Endothelial cell of umbilical vein (primary cell): ENCODE results near the gene BCL3. TPM values are rescaled to one million over a fixed set of nuclear protein-coding genes. Genes with fewer than 3 reads are reported as not detected.

Experiments used
- BruUV-seq: library from RNA; stranded (reverse); fragments of 400-500 nt; replicated peaks from 2 replicates; lab custom pipeline; 2021; lab: Mats Ljungman, UMichigan
- CTCF ChIA-PET: fragments of 300-600, 350-600 bp; sonication (Branson Sonifier 250); formaldehyde crosslinking; loops from one replicate; lab custom pipeline; 2021; ENCODE audit warnings: antibody characterized with exemption, inconsistent platforms; lab: Charles Lee
- POLR2A ChIA-PET: fragments of 300-600, 350-600 bp; sonication (Branson Sonifier 250); formaldehyde crosslinking; loops from one replicate; lab custom pipeline; 2021; ENCODE audit warnings: antibody characterized with exemption, inconsistent platforms; lab: Charles Lee
- DNase-seq: peaks from one replicate; pipeline ENCODE4 v3.0.0-alpha.2; 2011; ENCODE audit warnings: low read depth, low spot score
- FAIRE-seq: peaks from 2 replicates; lab custom pipeline; 2011; peaks lifted over from hg19 to GRCh38; lab: Jason Lieb, UNC
- H2AFZ ChIP-seq: 2 replicates; pipeline ENCODE4 v1.6.0; 2012; ENCODE audit warnings: low read depth, low read length, control low read depth, inconsistent platforms
- H3K27ac ChIP-seq: 2 replicates; pipeline ENCODE4 v1.5.1; 2011; ENCODE audit warnings: low read depth, mild to moderate bottlenecking, control low read depth, low read length, moderate library complexity; ENCODE audit not compliant: insufficient read depth
- H3K27me3 ChIP-seq, 2 experiments: 2 replicates each; pipeline versions ENCODE4 v1.6.0 to v1.6.1; 2011; ENCODE audit warnings: low read length in 2 of 2, mixed read lengths in 1 of 2; ENCODE audit not compliant: control insufficient read depth in 2 of 2, insufficient read depth in 2 of 2
- H3K36me3 ChIP-seq, 2 experiments: 2 replicates in 1 of 2; 3 replicates in 1 of 2; pipeline ENCODE4 v1.5.1; 2011; ENCODE audit warnings: low read length in 2 of 2, mild to moderate bottlenecking in 1 of 2, moderate library complexity in 1 of 2; ENCODE audit not compliant: control insufficient read depth in 2 of 2, insufficient read depth in 2 of 2; ENCODE audit errors: extremely low read depth in 1 of 2
- H3K4me1 ChIP-seq: 3 replicates; pipeline ENCODE4 v1.5.1; 2011; ENCODE audit warnings: mild to moderate bottlenecking, low read length; ENCODE audit not compliant: control insufficient read depth, insufficient read depth; ENCODE audit errors: extremely low read depth
- H3K4me2 ChIP-seq: 2 replicates; pipeline ENCODE4 v1.6.1; 2011; ENCODE audit warnings: low read length, control low read depth, mixed read lengths; ENCODE audit not compliant: insufficient read depth
- H3K4me3 ChIP-seq, 3 experiments: fragments of 200-600 bp in 1 of 3; sonication (generic), shearing (Covaris generic) in 1 of 3; replicated peaks in 1 of 3; 2 replicates each; pipeline ENCODE4 v1.5.1; 2011 to 2016; ENCODE audit warnings: control low read depth in 3 of 3, low read length in 3 of 3, mild to moderate bottlenecking in 2 of 3, inconsistent platforms in 1 of 3, low read depth in 1 of 3, moderate library complexity in 1 of 3; ENCODE audit not compliant: insufficient read depth in 1 of 3
- H3K79me2 ChIP-seq: 2 replicates; pipeline ENCODE4 v1.6.0; 2012; ENCODE audit warnings: low read length, inconsistent platforms; ENCODE audit not compliant: control insufficient read depth, insufficient read depth
- H3K9ac ChIP-seq: replicated peaks from 2 replicates; pipeline ENCODE3; 2011; ENCODE audit warnings: low read length, control low read depth; ENCODE audit not compliant: insufficient read depth; ENCODE audit errors: extremely low read depth
- H3K9me1 ChIP-seq: replicated peaks from 3 replicates; pipeline ENCODE4 v1.6.0; 2011; ENCODE audit warnings: mild to moderate bottlenecking, low read length; ENCODE audit not compliant: control insufficient read depth, insufficient read depth; ENCODE audit errors: extremely low read depth
- H3K9me3 ChIP-seq: replicated peaks from 2 replicates; pipeline ENCODE4 v1.5.1; 2012; ENCODE audit warnings: low read length, inconsistent platforms; ENCODE audit not compliant: control insufficient read depth, insufficient read depth
- H4K20me1 ChIP-seq: replicated peaks from 2 replicates; pipeline ENCODE3; 2011; ENCODE audit warnings: mild to moderate bottlenecking, low read length; ENCODE audit not compliant: control insufficient read depth, insufficient read depth; ENCODE audit errors: extremely low read depth
- EZH2 ChIP-seq: IDR thresholded peaks from 2 replicates; pipeline ENCODE4 v1.6.1; 2012; ENCODE audit warnings: borderline replicate concordance, low read depth, mild to moderate bottlenecking, moderate library complexity, low read length, inconsistent platforms; ENCODE audit not compliant: severe bottlenecking
- FOS ChIP-seq: IDR thresholded peaks from 2 replicates; pipeline ENCODE4 v1.6.1; 2011; ENCODE audit warnings: mild to moderate bottlenecking, low read length, moderate library complexity, borderline replicate concordance; ENCODE audit not compliant: insufficient read depth
- GATA2 ChIP-seq: IDR thresholded peaks from 2 replicates; pipeline ENCODE4 v1.7.0; 2011; ENCODE audit warnings: low read depth, mild to moderate bottlenecking, moderate library complexity, mixed read lengths, low read length; ENCODE audit not compliant: insufficient read length, insufficient read depth
- JUN ChIP-seq: IDR thresholded peaks from 2 replicates; pipeline ENCODE4 v1.6.1; 2011; ENCODE audit warnings: borderline replicate concordance, low read depth; ENCODE audit not compliant: insufficient read length, insufficient read depth
- MAX ChIP-seq: IDR thresholded peaks from 2 replicates; pipeline ENCODE4 v1.6.1; 2011; ENCODE audit not compliant: insufficient read depth, insufficient read length
- MYC ChIP-seq: IDR thresholded peaks from one replicate; pipeline ENCODE4 v1.6.1; 2011; ENCODE audit warnings: mild to moderate bottlenecking, low read depth, low read length
- POLR2A ChIP-seq: IDR thresholded peaks from 2 replicates; pipeline ENCODE4 v1.6.1; 2012; ENCODE audit warnings: low read depth, mild to moderate bottlenecking, control low read depth, low read length
- POLR2AphosphoS5 ChIP-seq: IDR thresholded peaks from 2 replicates; pipeline ENCODE4 v1.6.1; 2012; ENCODE audit warnings: low read depth, mild to moderate bottlenecking, control low read depth, low read length, moderate library complexity; ENCODE audit not compliant: insufficient read depth
- dilution Hi-C: fragments of 300-500 bp; cut with MboI; formaldehyde crosslinking; loops from one replicate; pipeline ENCODE4 v1.15.0; 2019; ENCODE audit warnings: low sequenced_read_pairs; ENCODE audit not compliant: extremely low pct_ligation_motif_present
- intact Hi-C: fragments of 100-400 bp; cut with micrococcal nuclease; formaldehyde crosslinking; loops from one replicate; pipeline ENCODE4 v1.10.0; 2022
- polyA plus RNA-seq, 4 experiments: library from polyadenylated mRNA; depleted of rRNA in 3 of 4; stranded (reverse) in 3 of 4; unstranded in 1 of 4; fragments of >200 nt; gene quantifications; 2 replicates each; pipeline versions ENCODE4 v1.2.1 to v1.2.3, GENCODE V29; 2011 to 2012; ENCODE audit warnings: missing spikeins in 1 of 4
- total RNA-seq: library from RNA; stranded (reverse); gene quantifications from 2 replicates; pipeline ENCODE4 v1.2.3, GENCODE V29; 2021
- TF ChIP-seq, protein P1 (sequence below), 2 donors: IDR thresholded peaks; 1 replicate in 1 of 2; 2 replicates in 1 of 2; pipeline ENCODE4 v1.5.1; 2011; ENCODE audit warnings: low read length in 2 of 2, mild to moderate bottlenecking in 2 of 2, moderate library complexity in 2 of 2, control low read depth in 1 of 2, inconsistent platforms in 1 of 2, low read depth in 1 of 2; ENCODE audit not compliant: insufficient read depth in 1 of 2; ENCODE audit errors: extremely low read depth in 1 of 2

The BCL3 gene
- total and polyA plus RNA-seq, 2 donors (not counting 3 experiments of a cell fraction or from before 2014, with no cell fraction given) = 11.0 to 26.9 TPM

DNA sequence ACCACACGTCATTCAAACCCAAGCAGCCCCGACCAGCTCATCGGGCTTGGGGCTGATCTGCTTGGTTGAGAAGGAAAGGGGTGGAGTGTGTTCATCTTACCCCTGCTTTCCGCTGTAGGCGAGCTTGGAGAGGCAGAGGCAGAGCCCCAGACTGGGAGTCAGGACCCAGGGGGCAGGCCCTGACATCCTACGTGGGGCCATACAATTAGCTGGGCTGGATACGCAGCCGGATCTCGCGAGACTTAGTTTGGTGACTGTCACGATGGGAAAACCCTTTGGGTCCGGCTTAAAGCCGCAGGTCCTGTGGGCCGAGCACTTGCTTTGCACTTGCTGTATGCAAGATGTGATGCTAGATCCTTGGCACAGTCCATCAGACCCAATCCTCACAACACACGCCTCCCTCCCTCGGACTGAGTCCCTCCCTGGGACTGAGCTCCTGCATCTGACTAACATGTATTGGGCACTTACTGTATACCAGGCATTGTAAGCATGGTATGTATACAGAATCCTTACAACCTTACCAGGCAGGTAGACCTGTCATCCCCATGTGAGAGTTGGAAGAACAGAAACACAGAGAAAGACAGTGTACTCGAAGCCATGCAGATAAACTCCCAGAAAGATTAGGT is 45.8 kb upstream of the BCL3 start:
- Histone ChIP-seq H3K79me2 (no peaks in the 10 kb centered on the region), H3K4me2 (no peak overlapping the region), H4K20me1 (no peaks in the 10 kb centered on the region), H3K9me1 (no peaks in the 10 kb centered on the region), H2AFZ (no peak overlapping the region), H3K27ac (no peak overlapping the region), H3K4me3 (no peak overlapping the region), H3K9me3 (no peaks in the 10 kb centered on the region), H3K27me3 (no peaks in the 10 kb centered on the region), H3K4me1 (no peaks in the 10 kb centered on the region), H3K9ac (no peak overlapping the region), H3K36me3 (no peaks in the 10 kb centered on the region)
- dilution Hi-C loops (no loop called here), intact Hi-C loops (no loop called here)
- BruUV-seq = no TSS peak
- POLR2A ChIA-PET = no interaction called here
- FAIRE-seq = no peak
- DNase-seq = no peak
- CTCF ChIA-PET = interaction anchor here (1.0 to 1.3 kb wide), 2 partner anchors 13 to 21 kb away, joined by 3 to 5 read pairs; no protein-coding TSS in a partner anchor
- TF ChIP-seq FOS (no peak), MAX (no peak), JUN (no peak), GATA2 (no peak), POLR2AphosphoS5 (no peak), POLR2A (no peak), MYC (no peak), EZH2 (no peak)
- TF ChIP-seq, protein P1, sequence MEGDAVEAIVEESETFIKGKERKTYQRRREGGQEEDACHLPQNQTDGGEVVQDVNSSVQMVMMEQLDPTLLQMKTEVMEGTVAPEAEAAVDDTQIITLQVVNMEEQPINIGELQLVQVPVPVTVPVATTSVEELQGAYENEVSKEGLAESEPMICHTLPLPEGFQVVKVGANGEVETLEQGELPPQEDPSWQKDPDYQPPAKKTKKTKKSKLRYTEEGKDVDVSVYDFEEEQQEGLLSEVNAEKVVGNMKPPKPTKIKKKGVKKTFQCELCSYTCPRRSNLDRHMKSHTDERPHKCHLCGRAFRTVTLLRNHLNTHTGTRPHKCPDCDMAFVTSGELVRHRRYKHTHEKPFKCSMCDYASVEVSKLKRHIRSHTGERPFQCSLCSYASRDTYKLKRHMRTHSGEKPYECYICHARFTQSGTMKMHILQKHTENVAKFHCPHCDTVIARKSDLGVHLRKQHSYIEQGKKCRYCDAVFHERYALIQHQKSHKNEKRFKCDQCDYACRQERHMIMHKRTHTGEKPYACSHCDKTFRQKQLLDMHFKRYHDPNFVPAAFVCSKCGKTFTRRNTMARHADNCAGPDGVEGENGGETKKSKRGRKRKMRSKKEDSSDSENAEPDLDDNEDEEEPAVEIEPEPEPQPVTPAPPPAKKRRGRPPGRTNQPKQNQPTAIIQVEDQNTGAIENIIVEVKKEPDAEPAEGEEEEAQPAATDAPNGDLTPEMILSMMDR (IDR thresholded peaks at IDR 0.05; ENCODE audit: extremely low read depth in 1 of 2, insufficient read depth in 1 of 2, low read depth in 1 of 2, low read length in 2 of 2) = no peak
